GM20000 (cell line): ENCODE measurements around the gene SLC13A3.

Source experiments
- DNase-seq: peaks from one replicate; pipeline ENCODE4 v3.0.0; 2012; ENCODE audit warnings: low spot score
- TF ChIP-seq, protein P1 (sequence below): IDR thresholded peaks from 2 replicates; pipeline ENCODE4 v1.5.1; 2012; ENCODE audit warnings: mild to moderate bottlenecking, control low read depth; ENCODE audit errors: extremely low read depth, missing control alignments

The SLC13A3 gene

DNA sequence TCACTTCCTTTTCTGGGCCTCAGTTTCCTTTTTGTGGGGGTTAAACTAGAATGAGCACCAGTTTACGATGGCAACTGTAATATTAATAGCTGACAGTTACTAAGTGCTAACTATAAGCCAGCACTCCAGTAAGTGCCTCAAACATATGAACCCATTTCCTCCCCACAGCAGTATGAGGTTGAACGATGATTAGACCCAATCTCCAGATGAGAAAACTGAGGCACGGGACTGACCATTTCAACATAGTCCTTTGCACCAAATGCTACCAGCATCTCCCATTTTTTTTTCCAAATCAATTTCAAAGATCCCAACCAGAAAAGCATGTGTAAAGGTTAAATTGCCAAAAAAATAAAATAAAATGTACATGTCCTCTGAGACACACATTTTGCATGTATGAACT lies 7.1 kb downstream of the SLC13A3 start:
- TF ChIP-seq, protein P1, sequence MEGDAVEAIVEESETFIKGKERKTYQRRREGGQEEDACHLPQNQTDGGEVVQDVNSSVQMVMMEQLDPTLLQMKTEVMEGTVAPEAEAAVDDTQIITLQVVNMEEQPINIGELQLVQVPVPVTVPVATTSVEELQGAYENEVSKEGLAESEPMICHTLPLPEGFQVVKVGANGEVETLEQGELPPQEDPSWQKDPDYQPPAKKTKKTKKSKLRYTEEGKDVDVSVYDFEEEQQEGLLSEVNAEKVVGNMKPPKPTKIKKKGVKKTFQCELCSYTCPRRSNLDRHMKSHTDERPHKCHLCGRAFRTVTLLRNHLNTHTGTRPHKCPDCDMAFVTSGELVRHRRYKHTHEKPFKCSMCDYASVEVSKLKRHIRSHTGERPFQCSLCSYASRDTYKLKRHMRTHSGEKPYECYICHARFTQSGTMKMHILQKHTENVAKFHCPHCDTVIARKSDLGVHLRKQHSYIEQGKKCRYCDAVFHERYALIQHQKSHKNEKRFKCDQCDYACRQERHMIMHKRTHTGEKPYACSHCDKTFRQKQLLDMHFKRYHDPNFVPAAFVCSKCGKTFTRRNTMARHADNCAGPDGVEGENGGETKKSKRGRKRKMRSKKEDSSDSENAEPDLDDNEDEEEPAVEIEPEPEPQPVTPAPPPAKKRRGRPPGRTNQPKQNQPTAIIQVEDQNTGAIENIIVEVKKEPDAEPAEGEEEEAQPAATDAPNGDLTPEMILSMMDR = no peak
- DNase-seq = no peak

DNA sequence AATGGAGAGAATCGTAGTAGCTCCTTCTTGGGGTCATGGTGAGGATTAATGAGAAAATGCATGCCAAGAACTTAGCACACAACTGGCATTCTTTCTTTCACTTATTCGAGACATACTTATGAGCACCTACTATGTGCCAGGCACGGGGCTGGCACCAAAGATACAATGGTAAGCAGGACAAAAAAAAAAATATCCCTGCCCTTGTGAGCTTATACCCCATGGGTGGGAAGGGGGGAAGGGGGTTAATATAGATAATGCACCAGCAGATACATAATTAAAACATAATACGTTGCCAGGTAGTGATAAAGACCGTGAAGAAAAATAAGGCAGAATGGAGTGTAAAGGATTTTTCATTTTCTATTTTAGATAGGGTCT lies 8.3 kb downstream of the SLC13A3 start:
- DNase-seq = no peak
- TF ChIP-seq, protein P1 = no peak

DNA sequence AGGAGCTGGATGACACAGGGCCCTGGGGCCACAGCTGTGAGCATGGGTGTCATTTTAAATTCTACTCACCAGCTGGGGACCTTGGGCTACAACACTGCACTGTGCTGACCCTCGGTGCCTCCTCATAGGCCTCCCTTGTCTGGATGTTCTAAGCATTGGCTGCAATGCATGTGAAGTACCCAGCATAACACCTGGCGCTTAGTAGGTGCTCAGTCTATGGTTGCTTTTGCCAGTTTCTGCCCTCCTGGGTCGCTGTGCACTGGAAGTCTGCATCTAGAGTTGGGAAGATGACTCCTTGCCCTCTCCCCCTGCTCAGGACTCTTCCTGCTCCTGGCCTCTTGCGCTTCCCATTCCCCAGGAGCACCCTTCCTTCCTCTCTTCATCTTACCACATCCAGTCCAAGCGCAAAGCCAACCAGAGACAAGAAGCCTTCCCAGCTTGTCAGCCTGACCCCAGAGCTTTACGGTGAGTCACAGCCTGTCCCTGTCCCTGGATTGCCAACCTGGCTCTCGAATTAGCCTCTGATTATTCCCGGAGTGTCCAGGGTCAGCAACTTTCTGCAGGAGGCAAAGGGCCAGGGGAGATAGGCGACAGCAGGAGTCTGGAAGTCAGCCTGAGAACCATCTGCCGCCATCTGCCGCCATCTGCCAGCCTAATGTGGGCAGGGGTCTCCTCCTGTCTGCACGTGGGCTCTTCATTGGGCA lies 8.8 kb downstream of the SLC13A3 start:
- DNase-seq = no peak
- TF ChIP-seq, protein P1 = no peak

DNA sequence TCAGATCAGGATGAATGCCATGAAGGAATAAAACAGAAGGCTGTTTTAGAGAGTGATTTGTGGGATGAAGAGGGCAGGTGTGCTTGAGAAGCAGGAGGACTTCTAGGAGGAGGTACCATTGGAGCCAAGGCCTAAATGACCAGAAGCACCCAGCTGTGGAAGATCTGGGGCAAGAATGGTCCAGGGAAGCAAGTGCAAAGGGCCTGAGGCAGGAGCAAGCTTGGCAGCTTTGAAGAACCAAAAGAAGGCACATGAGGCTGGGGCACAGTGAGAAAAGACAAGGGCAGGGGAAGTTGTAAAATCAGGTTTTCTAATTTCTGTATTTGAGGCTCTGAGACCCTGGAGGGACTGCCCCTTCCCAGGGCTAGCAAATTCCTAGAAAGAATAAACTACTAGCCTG lies 9.8 kb downstream of the SLC13A3 start:
- TF ChIP-seq, protein P1 = no peak
- no peak for DNase-seq

DNA sequence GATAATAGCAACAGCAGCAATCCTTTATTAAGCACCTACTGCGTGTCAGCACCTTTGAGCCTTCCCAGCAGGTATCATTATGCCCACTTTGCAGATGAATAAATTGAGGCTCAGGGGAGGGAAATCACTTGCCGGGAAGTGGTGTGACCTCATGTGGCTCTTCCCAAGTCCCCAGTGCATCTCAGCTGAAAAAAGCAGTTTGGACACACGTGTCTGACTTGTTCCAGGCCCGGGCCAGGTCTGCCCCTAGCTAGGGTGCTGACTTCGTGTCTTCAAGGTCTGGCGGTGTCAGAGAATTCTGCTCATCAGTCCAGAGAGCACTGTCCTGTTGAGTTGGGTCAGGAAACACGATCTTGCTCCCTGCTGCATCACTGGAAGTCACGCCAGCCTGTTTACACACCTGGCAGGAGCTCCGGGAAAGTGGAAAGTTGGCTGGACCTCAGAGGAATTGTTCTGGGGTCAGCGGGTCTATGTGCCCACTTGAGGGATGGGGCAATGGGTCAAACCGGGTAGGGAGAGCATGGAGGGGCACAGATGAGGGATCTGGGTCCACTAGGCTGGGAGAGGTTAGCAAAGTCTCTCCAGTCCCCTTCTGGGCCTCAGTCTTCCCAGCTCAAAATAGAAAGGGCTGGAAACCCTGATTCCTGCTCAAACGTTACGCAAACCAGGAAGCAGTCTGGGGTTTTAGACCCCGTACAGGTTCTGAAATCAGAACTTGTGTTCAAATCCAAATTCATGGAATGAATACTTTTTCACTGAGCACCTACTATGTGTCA lies 10.5 kb downstream of the SLC13A3 start:
- no peak for DNase-seq
- TF ChIP-seq, protein P1 = no peak

DNA sequence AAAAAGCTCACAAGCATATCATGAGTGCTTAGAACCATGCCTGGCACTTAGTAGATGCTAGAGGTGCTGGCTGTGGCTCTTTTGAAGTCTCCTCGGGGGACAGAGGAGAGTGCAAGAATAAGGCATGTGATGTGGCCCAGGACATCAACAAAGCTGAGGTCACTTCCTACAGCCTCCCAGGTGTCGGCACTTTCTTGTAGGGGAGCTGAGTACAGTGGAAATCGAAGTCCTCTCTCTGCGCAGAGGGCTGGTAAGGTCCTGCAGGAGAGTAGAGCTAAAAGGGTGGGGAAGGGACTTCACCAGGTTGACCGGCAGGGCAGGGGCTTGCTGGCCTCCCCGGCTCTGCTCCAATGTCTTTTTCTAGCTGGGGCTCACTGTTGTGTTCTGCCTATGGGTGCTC lies 11.2 kb downstream of the SLC13A3 start:
- no peak for DNase-seq
- TF ChIP-seq, protein P1 = no peak

DNA sequence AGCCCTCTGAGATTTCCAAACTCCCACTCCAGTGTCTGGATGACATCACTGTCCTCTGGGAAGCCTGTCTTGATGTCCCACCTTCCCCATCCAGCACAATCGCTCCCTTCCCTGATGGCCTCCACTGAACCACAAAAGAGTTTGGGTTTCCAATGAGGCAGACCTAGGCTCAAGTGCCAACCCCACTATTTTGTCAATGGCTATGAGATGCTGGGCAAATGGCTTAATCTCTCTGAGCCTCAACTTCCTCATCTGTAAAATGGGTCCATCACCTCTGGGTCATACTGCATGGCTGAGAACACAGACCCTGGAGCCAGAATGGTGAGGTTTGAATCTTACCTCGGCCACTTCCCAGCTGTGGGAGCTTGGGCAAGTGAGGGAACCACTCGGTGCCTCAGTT lies 11.7 kb downstream of the SLC13A3 start:
- no peak for DNase-seq
- TF ChIP-seq, protein P1 = no peak
